COR-L47 (cell line): ENCODE results near the gene HSBP1L1.

Experiments used
- DNase-seq: peaks from one replicate; lab custom pipeline; 2025; lab: John Stamatoyannopoulos, UW

Gene HSBP1L1

DNA sequence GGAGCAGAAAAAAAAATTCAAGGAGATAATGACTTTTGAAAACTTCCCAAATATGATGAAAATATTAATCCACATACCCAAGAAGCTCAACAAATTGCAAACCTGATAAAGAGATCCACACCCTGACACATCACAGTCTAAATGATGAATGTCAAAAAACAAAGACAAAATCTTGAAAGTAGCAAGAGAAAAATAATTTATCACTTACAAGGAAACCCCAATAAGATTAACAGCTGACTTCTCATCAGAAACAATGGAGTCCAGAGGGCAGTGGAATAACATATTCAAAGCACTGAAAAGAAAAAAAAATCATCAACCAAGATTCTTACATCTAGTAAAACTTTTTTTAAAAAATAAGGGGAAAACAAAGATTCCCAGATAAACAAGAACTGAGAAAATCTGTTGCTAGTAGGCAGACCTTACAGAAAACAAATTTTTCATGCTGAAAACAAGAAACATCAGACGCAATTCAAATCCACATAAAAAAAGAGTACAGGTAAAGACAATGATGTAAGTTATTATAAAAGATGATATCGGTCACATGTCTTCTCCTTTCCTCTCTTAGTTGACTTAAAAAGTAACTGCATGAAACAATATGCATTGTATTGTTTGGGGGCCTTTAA is 34.3 kb upstream of the HSBP1L1 start:
- no peak for DNase-seq

DNA sequence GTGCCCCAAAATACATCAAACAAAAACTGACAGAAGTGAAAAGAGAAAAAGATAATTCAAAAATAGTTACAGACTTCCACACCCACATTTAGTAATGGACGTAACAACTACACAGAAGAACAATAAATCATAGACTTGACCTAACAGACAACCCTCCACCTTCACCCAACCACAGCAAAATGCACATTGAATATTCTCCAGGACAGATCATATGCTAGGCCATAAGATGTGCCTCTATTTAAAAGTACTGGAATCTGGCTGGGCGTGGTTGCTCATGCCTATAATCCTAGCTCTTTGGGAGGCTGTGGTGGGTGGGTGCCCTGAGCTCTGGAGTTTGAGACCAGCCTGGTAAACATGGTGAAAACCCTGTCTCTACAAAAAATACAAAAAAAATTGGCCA is 33.0 kb upstream of the HSBP1L1 start:
- no peak for DNase-seq

DNA sequence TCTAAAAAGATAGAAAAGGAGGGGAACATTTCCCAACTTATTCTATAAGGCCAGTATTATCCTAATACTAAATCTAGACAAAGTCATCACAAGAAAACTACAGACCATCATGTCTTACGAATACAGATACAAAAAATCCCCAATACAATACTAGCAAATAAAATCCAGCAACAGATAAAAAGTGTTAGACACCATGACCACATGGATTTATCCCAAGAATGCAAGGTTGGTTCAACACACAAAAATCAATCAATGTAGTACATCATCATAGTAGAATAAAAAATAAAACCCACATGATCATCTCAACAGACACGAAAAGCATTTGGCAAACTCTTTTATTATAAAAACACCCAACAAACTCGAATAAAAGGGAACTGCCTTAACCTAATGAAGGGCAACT is 31.5 kb upstream of the HSBP1L1 start:
- DNase-seq: no peak

DNA sequence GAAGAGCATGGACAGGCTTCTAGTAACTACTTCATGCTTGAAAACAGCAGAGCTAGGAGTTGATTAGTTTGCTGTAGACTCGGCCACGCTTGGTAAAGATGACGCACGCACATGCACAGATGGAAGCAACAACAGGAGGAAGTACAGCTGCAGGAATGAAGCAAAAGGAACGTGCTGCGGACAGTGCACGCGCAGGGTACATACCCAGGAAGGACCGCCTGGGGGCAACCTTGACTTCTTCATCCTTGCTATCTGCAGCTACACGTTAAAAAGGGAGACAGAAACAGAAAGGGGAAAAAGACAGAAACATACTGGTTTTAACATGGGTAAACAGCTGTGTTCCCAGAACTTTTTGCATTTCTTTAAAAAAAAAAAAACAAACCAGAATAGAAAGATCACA is 30.7 kb upstream of the HSBP1L1 start:
- no peak for DNase-seq

DNA sequence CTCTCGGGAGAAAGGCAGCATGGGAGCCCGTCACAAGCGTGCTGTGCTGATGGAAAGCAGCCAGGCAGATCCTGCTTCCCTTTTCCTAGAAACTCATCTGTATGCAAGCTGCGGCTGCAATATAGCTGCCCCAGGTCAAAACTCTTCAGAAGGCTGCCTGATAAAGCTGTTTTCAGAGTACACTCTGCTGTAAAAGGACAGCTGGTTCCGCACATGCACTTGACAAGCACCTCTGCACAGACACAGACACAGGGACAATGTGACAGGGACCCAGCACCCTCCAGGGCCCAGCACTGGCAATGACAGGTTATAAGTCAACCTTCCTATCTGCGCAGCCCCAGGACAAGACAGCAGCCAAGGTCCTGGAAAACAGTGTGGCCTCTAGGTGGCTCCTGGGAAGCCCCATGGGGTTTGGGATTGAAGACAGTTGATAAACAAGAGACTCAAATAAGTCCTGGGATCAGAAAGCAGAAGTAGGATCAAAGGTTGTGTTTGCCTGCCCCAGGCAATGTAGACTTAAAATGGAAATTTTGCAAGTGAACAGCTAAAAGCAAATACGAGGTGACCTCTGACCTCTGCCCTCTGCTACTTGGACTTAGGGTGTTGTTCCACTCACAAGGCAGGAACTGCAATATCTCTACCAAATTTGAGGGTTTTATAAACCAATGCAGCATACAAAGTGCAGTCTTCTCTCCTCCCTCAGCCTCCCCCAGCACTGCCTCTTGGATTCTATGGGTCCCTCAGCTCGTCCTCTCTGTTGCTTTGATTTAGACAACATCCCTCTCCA is 29.9 kb upstream of the HSBP1L1 start:
- DNase-seq: no peak

DNA sequence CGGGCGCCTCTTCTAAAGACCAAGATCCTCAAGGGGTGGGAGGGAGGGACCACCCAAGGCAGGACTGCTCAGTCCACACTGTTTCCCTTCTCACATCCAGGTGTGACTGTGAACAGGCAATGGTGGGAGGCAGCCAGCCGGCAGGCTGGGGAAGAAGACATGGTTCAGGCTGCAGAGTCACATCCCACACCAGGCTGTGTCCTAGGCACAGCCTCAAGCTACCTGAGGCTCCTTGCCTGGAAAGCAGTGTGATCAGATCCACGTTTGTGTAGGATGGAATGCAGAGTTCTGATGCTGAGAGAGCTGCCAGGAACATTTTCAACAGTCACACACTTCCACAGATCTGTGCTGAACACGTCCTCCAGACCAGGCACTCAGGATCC is 29.4 kb upstream of the HSBP1L1 start:
- no peak for DNase-seq

DNA sequence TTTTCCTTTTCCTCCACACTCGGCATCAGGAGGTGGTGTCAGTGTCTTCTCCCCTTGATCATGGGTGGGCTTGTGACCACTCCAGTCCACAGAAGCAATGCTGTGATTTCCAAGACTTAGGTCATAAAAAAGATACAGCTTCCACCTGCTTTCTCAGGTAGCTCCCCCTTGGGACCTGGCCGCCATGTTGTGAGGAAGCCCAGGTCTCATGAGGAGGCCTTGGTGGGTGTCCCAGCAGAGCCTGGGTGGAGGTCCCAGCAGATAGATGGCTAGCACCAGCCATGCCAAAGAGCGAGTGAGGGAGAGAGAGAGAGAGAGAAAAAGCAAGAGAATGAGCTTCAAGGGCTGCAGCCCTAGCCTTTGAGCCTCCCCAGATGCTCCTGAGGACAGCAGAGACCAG is 28.9 kb upstream of the HSBP1L1 start:
- no peak for DNase-seq

DNA sequence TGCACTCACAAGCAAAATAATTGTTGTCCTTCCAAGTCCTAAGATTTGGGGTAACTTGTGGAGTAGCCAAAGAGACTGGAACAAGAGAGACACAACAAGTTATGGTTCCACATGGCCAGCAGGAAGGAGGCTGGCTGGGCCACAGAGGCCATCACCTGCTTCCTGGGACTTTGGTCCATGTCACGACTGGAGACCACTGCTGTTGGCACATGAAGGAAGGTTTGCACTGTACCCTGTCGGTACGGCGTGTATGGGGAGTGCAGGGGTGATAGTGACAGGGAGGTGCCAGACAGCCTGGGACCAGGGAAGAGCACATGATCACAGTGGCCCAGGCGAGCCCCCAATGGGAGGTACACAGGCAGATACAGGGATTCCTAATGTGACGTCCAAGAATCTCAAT is 28.5 kb upstream of the HSBP1L1 start:
- DNase-seq: no peak

DNA sequence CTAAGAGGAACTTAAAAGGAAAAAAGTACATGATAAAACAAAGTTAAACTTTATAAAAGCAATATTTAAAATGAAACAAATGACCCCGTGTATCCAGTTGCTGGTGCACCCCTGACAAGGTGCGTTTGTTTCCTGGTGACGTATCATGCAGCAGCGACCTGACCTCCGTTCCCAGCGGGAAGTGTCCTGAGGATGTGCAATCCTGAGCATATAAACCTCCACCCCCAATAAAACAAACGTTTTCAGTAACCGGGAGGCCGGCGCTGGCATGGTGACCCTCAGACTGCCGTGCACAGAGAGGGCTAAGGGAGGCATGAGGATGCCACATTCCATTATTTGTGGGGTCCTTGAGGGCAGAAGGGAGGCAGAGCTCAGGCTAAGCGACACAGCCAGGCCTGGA is 27.8 kb upstream of the HSBP1L1 start:
- no peak for DNase-seq

DNA sequence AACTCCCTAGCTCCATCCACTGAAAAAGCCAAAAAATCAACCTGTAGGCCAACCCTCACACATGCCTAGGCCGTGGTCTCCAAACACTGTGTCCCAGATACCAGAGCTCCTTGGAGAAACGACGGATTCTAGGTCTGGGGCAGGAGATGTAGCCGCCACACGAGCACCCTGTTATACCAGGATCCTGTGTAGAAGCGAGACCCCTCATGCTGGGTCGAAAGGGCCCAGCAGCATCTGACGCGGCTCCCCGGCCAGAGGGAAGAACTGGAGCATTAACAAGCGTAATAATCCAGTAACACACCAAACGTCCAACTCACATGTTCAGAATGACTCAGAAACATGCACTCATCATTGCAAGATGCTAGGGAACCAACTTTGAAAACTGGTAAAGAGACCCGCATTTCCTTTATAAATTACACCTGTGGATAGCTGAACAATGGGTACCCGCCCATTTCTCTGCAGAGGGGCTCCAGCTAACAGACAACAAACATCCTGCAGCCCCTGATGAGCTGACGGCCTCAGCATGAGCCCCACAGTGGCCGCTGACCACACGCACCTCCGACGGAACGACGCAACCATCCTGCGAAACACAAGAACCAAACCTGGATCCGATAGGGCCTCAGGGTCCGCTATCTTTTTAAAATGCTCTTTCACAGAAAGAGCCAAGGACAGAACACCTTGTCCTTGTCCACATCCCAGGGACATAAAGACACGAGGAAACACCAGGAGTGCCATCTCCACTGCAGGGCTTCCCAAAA is 27.2 kb upstream of the HSBP1L1 start:
- DNase-seq: no peak

DNA sequence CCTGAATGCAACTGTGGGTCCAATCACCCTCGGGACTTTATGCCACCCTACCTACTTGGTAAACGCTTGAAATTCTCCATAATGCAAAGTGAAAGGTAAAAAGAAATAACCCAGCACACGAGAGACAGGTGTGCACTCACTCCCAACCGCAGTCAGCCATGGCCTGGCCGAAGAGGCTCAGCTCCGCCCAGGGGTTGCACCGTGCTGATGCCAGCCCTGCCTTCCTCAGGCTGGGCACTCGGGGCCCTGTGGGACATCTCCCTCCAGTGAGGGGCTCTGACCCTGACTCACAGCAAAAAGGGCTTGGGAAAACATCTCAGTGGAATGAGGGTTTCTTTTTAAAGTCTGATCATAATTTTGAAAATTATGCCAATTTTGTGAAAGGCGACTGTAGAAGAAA is 26.2 kb upstream of the HSBP1L1 start:
- DNase-seq: no peak

DNA sequence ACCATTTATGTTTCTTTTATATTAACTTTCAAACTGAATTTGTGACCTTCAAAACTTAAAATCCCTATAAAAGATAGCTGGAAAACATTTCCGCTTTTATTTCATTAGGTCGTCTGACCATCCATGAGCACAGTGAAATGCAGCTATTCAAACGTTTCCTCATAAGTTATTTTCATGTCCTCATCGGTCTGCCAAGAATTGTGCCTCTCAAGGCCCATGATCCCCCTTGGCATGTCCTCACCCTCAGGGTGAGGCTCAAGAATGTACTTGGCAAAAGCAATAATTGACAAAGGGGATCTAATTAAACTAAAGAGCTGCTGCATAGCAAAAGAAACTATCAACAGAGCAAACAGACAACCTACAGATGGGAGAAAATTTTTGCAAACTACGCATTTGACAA is 25.3 kb upstream of the HSBP1L1 start:
- no peak for DNase-seq

DNA sequence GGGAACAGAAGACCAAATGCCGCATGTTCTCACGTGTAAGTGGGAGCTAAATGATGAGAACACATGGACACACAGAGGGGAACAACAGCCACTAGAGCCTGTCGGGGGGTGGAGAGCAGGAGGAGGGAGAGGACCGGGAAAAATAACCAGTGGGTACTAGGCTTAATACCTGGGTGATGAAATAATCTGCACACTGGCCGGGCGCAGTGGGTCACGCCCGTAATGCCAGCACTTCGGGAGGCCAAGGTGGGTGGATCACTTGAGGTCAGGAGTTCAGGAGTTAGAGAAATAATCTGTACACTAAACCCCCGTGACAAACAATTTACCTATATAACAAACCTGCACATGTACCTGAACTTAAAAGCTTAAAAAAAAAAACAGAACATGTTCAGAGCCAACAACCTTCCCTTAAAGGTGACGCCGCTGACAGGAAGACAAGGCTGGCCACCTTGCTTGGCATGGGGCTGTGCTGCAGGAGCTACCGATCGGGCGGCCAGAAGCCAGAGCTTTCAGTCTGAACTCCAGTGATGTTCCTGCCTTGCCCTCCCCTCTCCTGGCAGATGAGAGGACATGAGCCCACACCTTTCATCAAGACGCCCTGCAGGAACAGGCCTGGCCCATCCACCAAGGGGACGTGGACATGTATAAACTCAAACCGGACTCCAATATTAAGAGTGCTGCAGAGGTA is 24.2 kb upstream of the HSBP1L1 start:
- DNase-seq: no peak

DNA sequence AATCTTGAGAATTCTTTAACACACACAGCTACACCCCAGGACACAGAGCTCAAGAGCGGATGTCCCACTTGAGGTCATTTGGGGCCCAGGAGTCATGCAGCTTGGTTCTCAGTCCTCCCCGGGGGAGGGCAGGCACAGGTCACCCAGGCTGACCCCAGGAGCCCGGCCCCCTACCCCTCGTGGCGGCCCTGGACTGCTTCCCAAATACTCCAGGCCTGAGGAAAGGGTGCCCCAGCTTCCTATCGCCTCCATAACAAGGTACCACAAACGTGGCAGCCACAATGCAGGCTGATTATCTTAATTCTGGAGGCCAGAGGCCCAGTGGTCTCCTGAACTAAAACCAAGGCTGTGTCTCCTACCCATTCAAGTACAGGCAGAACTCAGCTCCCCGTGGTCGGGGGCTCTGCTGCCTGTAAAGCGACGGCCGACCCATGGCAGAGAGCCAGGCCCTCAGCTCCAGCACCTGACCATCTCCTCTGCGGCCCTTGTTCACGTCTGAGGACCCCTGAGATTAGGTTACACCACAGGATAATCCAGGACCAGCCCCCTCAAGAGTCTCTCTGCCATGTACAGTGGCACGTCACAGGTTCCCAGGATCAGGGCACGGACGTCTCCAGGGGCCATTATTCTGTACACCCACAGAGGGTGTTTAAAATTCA is 23.5 kb upstream of the HSBP1L1 start:
- DNase-seq: no peak

DNA sequence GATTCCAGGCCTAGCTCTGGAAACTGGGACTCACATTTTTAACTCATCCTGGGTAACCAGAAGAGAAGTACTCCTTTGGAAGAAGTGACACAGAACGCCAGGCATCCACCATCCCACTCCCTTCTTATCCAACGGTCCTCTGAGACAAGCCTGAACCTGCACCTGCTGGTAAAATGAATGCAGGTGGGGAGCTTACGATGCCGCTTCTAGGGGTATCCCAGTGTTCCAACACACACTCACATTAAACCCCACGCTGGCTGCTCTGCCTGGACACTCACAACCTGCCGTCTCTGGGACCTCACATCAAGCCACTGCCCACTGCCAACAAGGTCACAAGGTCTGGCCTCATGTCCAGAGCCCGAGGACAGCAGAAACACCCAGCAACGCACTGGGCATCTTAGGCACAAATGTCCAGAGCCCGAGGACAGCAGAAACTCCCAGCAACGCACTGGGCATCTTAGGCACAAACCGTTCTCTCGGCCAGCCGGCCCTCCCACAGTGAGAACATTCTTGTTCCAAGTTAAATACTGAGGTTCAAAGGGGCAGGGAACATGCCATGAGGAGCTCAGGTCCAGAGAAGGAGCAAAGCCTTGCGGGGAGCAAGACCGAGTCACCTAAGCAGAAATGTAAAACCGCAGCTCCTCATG is 22.8 kb upstream of the HSBP1L1 start:
- DNase-seq: no peak

DNA sequence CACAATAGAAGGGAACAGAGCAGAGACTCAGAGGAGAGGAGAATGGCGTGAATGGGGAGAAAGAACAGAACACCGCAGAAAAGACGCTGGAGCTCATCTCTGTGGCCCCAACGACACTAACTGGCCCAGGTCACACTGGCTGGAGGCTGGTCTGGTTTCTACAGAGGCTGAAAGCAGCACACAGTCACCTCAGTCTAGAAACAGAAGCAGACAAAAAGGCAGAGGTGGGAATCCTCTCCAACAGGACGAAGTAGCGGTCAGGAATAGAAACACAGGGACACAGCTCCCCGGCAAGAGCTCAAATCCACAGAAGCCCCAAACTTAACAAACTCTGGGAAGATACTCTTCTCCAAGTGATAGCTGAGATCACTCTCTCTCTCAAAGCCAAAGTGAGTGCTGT is 22.2 kb upstream of the HSBP1L1 start:
- DNase-seq: no peak

DNA sequence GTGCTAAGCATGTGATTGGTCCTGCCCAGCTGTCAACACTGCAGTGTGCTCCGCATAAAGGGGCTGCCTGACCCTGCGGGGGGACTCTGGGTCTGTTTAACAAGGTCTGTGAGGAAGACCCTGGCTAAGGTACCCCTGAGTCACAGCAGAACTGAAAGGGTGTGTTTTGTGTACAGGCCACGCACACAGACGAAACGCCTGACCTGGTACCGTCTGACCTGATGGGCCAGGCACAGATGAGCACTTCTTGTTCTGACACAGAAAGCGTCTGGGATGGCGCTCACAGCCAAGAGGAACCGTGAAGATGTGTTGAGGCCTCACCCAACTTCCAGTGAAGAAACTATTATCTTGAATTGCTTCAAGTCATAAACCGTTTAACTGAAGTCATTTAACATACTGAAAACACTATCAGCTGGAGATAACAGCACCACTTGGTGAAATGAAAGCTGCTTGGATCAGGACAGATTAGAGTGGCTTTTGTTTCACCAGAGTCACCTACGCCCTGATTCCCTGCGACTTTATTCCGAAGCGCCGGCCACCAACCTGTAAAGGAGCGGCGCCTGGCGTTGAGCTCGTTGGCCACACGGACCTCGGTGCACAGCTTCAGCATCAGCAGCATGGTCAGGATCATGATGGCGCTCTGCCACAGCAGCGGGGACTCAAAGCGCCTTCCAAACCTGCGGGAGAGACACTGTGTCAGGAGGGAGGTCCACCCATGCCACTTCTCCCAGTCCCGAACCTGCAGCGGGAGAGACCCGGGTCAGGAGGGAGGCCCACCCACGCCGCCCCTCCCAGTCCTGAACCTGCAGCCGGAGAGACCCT is 21.4 kb upstream of the HSBP1L1 start:
- no peak for DNase-seq

DNA sequence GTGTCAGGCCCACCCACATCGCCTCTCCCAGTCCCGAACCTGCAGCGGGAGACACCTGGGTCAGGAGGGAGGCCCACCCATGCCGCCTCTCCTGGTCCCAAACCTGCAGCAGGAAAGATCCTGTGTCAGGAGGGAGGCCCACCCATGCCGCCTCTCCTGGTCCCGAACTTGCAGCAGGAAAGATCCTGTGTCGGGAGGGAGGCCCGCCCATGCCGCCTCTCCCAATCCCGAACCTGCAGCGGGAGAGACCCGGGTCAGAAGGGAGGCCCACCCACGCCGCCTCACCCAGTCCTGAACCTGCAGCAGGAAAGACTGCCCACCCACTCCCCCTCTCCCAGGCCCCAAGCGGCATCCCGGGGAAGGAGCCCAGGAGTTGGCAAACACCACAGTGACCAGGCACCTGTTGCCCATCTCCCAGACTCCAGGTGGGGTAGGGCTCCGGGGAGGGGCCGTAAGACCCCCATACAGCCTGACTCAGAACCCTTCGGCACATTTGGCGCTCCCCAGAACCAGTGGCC is 20.8 kb upstream of the HSBP1L1 start:
- no peak for DNase-seq

DNA sequence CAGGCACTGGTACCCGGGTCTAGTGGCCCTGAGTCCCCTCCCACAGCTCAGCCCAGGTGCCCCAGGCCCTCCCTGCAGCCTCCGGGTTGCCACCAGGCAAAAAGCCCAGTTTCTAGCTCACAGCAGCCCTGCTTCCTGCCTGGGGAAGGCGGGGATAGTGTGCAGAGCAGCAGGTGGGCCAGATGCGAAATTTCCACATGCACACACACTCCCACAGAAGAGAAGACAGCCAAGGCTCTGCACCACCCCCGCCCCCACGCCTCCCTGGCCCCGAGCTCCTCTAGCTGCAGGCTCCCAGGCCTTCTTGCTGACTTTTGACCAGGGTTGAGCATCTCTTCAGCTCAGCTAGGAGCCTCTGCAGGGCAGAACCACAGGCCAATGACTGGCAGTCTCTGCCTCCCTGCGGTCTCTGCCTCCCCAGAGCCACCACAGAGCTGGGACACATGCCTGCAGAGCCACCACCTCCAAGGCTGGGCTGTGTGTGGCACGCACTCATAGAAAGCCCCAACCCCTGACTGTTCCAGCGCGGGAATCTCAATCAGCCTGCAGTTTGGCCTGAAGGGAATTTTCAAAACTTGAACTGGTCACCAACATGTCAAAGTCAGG is 20.2 kb upstream of the HSBP1L1 start:
- DNase-seq: peak; percentile 75

DNA sequence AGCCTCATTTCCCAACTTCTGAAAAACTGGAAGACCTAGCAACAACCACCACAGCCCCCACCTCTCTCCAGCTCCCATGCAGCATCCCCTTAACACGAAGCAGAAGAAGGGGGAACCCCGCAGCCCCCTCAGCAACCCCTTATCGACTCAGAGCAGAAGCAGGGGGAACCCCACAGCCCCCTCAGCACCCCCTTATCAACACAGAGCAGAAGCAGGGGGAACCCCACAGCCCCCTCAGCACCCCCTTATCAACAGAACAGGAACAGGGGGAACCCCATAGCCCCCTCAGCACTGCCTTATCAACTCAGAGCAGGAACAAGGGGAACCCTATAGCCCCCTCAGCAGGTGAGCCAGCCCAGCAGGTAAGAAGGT is 19.7 kb upstream of the HSBP1L1 start:
- no peak for DNase-seq
